T47D (cell line): ENCODE results near the gene MT4.
A peak's percentile ranks its signal among the peaks of the same experiment; 100 is the strongest.

Source experiments
- DNase-seq, 2 experiments: peaks; one replicate each; pipeline versions ENCODE4 v3.0.0 to v3.0.0-alpha.2; 2011 to 2012; ENCODE audit warnings: low read depth in 1 of 2, low spot score in 1 of 2
- JUND ChIP-seq: IDR thresholded peaks from 2 replicates; pipeline ENCODE4 v1.6.1; 2012; ENCODE audit warnings: low read depth
- in situ Hi-C: cut with HindIII; loops from 2 replicates; pipeline ENCODE4 v1.10.0; 2016; ENCODE audit warnings: low sequenced_read_pairs, low pct_unique_long_range_greater_than_20kb

MT4 gene

GRCh38 chr16:56564793-56565477 lies at the start of gene MT4:
TSS of gene MT4 (plus strand) at chr16:56565073. CDS start at chr16:56565129, 56 bp downstream.
- in situ Hi-C loops = no loop called here
- TF ChIP-seq JUND = no peak
- DNase-seq = no peak

- TF ChIP-seq JUND = no peak
- in situ Hi-C loops = no loop called here
- no peak for DNase-seq
Observed at GRCh38 chr16:56515665-56516064, 49.2 kb upstream of the MT4 start.

GRCh38 chr16:56517206-56517605 lies 47.7 kb upstream of the MT4 start:
- in situ Hi-C loops = no loop called here
- DNase-seq = no peak
- no peak for TF ChIP-seq JUND

GRCh38 chr16:56518425-56518824 lies 46.4 kb upstream of the MT4 start:
- TF ChIP-seq JUND = no peak
- in situ Hi-C loops = no loop called here
- no peak for DNase-seq

GRCh38 chr16:56519459-56520250 lies 45.2 kb upstream of the MT4 start, which contains the start of gene BBS2:
TSS of gene BBS2 (minus strand) at chr16:56520024. CDS start at chr16:56519862, 162 bp downstream.
- TF ChIP-seq JUND = no peak
- in situ Hi-C loops = no loop called here
- DNase-seq = peak; percentile 79 to 85

GRCh38 chr16:56520251-56520577 lies 44.7 kb upstream of the MT4 start:
- TF ChIP-seq JUND = no peak
- in situ Hi-C loops = no loop called here
- no peak for DNase-seq

GRCh38 chr16:56525236-56525635 lies 39.6 kb upstream of the MT4 start:
- DNase-seq = no peak
- TF ChIP-seq JUND = no peak
- in situ Hi-C loops = no loop called here

GRCh38 chr16:56530872-56531271 lies 34.0 kb upstream of the MT4 start:
- DNase-seq = no peak
- in situ Hi-C loops = no loop called here
- no peak for TF ChIP-seq JUND

GRCh38 chr16:56532714-56533113 lies 32.2 kb upstream of the MT4 start:
- in situ Hi-C loops = no loop called here
- TF ChIP-seq JUND = no peak
- DNase-seq = no peak

GRCh38 chr16:56534847-56535383 lies 30.0 kb upstream of the MT4 start:
- no peak for TF ChIP-seq JUND
- in situ Hi-C loops = no loop called here
- peak in 1 of 2 experiments; percentile 27 for DNase-seq

GRCh38 chr16:56538331-56538730 lies 26.5 kb upstream of the MT4 start:
- TF ChIP-seq JUND = no peak
- in situ Hi-C loops = no loop called here

GRCh38 chr16:56539656-56540055 lies 25.2 kb upstream of the MT4 start:
- in situ Hi-C loops = no loop called here
- no peak for DNase-seq
- TF ChIP-seq JUND = no peak

More at GRCh38 chr16:56538331-56538730, 26.5 kb upstream of the MT4 start:
- DNase-seq = no peak

- no peak for TF ChIP-seq JUND
- DNase-seq = no peak
- in situ Hi-C loops = no loop called here
Observed at GRCh38 chr16:56542039-56542438, 22.8 kb upstream of the MT4 start.
